Spleen (tissue), 7 donors: ENCODE data around the gene FGD6.

Experiments used
- CTCF ChIP-seq, 11 experiments: fragments of 200-600 bp in 7 of 11; fragments of 450-650 bp in 4 of 11; sonication (generic) in 4 of 11; IDR thresholded peaks in 8 of 11; conservative IDR thresholded peaks in 3 of 11; 1 replicate in 7 of 11; 2 replicates in 4 of 11; pipeline versions ENCODE4 v1.4.0 to v1.8.0; 2016 to 2021; ENCODE audit warnings: antibody characterized with exemption in 11 of 11, inconsistent platforms in 4 of 11, mild to moderate bottlenecking in 1 of 11
- POLR2A ChIP-seq, 3 donors: fragments of 450-650 bp; IDR thresholded peaks; one replicate each; pipeline ENCODE4 v1.5.1; 2017; ENCODE audit warnings: antibody characterized with exemption in 3 of 3, mild to moderate bottlenecking in 1 of 3
- donor health status: DM: no; HTN: no; CAD: no; lungs with moderate emphysema.
- donor health status: DM: no; HTN: no; CAD: no.
- donor health status: DM: no; HTN: no; CAD: no.

GRCh38 chr12:95200128-95200894 lies 17.0 kb downstream of the FGD6 start:
- TF ChIP-seq CTCF (IDR thresholded peaks at IDR 0.05 in 8 of 11, conservative IDR thresholded peaks at IDR 0.05 in 3 of 11) (no peak), POLR2A (IDR thresholded peaks at IDR 0.05) (no peak)
